AG09309 (cell line): Measurements from ENCODE around the gene DGCR2.

Source experiments
- DNase-seq: peaks from one replicate; pipeline ENCODE4 v3.0.0-alpha.2; 2010; ENCODE audit warnings: low read depth
- H3K4me3 ChIP-seq: 2 replicates; pipeline ENCODE4 v1.5.1; 2011; ENCODE audit warnings: mild to moderate bottlenecking, low read depth, low read length, moderate library complexity; ENCODE audit not compliant: control insufficient read depth
- CTCF ChIP-seq: IDR thresholded peaks from 2 replicates; pipeline ENCODE4 v1.5.1; 2011; ENCODE audit warnings: mild to moderate bottlenecking, low read depth, low read length, inconsistent platforms; ENCODE audit not compliant: insufficient read depth, control insufficient read depth; ENCODE audit errors: missing control alignments

The DGCR2 gene

DNA sequence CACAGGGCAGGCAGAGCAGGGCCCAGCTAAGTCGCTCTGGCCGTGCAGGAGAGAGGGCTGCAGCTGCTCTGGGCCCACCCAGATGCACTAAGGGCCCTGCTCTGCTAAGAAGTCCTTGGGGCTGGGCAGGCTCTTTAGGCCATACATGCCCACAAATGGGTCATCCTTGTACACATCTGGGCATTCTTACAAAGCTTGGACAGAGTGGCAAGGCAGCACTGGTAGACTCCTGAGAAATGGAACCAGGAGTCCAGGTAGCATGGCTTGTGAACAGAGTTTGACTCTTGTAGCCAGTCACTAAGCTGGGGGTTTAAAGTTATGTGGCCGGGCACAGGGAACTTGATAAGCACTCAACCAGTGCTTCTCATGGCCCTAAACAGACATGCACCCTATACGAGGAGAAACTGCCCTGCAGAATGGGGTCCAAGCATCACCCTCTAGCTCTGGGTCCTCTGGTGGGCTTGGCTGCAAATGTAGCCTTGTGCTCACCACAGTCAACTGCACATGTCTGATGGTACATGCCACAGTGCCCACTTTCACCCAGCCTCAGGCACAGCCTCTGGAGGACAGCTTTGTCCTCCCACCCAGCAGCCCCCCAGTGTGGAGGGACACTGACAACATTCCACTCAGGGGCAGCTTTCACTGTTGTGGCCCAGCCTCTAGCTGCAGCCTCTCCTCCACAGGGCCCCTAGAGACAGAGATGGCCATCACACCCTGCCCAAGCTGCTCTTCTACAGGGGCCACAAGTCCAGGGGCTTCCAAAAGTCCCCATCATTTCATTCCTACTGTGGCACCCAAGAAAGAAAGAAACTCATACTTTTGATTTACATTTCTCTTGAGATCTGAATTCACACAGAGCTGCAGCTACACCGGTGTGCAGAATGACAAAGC lies 75.2 kb downstream of the DGCR2 start:
- no peak overlapping the region for H3K4me3 ChIP-seq
- TF ChIP-seq CTCF: no peak
- DNase-seq: no peak

DNA sequence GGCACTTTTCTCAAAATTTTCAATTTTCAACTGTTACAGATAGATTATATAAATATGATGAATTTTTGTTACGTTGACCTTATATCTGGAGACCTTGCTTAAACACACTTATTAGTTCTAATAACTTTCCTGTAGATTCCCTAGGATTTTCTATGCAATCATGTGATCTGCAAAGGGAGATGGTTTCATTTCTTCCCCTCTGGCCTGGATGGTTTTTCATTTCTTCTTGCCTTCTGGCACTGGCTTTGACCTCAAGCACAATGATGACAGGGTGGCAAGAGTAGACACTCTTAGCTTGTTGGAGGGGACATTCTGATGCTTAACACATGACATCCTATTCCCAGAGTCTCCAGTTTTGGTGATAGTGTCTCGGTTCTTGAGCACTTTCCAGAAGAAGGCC lies 75.9 kb downstream of the DGCR2 start:
- no peak overlapping the region for H3K4me3 ChIP-seq
- no peak for DNase-seq
- TF ChIP-seq CTCF: no peak

DNA sequence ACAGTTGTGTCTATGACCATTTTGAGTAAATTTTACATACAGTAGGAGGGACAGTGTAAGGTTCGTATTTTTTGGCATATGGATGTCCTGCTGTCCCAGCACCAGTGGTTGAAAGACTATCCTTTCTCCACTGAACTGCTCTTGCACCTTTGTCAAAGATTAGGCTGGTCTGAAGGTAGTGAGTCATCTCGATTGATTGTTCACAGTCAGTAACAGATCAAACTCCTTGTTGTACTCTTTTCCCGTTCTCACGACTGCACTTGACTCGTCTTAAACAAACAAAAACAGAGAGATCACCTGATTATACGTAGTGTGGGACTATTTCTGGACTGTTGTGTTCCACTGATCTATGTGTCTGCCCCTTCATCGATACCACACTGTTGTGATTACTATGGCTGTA lies 77.1 kb downstream of the DGCR2 start:
- H3K4me3 ChIP-seq: no peak overlapping the region
- TF ChIP-seq CTCF: no peak
- no peak for DNase-seq

GRCh38 chr22:19044381-19044780 lies 77.8 kb downstream of the DGCR2 start:
- no peak overlapping the region for H3K4me3 ChIP-seq
- DNase-seq: no peak
- no peak for TF ChIP-seq CTCF

GRCh38 chr22:19043121-19044085 lies 78.8 kb downstream of the DGCR2 start:
- no peak for DNase-seq
- no peak for TF ChIP-seq CTCF
- no peak overlapping the region for H3K4me3 ChIP-seq

- TF ChIP-seq CTCF: no peak
- H3K4me3 ChIP-seq: no peak overlapping the region
- no peak for DNase-seq
Measured at GRCh38 chr22:19042285-19043120, 79.7 kb downstream of the DGCR2 start.
